B cell (primary cell): ENCODE results near the gene GGTLC1. TPM values are rescaled to one million over a fixed set of nuclear protein-coding genes. Genes with fewer than 3 reads are reported as not detected.

Experiments used
- ATAC-seq: fragments of 200-7000 bp; cut with Tn5 transposase; one replicate; pipeline ENCODE4 v1.10.0; 2021; ENCODE audit warnings: low read depth, mild to moderate bottlenecking, moderate number of reproducible peaks, moderate library complexity
- CTCF ChIA-PET: fragments of 350-600 bp; sonication (Branson Sonifier 250); formaldehyde crosslinking; loops from one replicate; lab custom pipeline; 2021; ENCODE audit warnings: antibody characterized with exemption, inconsistent platforms; lab: Charles Lee
- POLR2A ChIA-PET: fragments of 350-600 bp; sonication (Branson Sonifier 250); formaldehyde crosslinking; loops from one replicate; lab custom pipeline; 2021; ENCODE audit warnings: antibody characterized with exemption; lab: Charles Lee
- DNase-seq: peaks from one replicate; pipeline ENCODE4 v3.0.0; 2013
- H2AFZ ChIP-seq: 2 replicates; pipeline ENCODE4 v1.6.1; 2012; ENCODE audit warnings: mild to moderate bottlenecking, low read depth, low read length; ENCODE audit not compliant: insufficient read depth, poor library complexity, severe bottlenecking
- H3K27ac ChIP-seq, 2 donors: 1 replicate in 1 of 2; 2 replicates in 1 of 2; pipeline ENCODE4 v1.5.1; 2012 to 2013; ENCODE audit warnings: low read length in 2 of 2, mild to moderate bottlenecking in 2 of 2, moderate library complexity in 1 of 2
- H3K27me3 ChIP-seq, 4 experiments: fragments of 200-600 bp in 1 of 4; sonication (generic) in 1 of 4; replicated peaks in 1 of 4; 1 replicate in 2 of 4; 2 replicates in 2 of 4; pipeline versions ENCODE4 v1.6.1 to v1.7.0; 2013 to 2016; ENCODE audit warnings: low read length in 3 of 4, mild to moderate bottlenecking in 2 of 4, mixed read lengths in 1 of 4, moderate library complexity in 1 of 4; ENCODE audit not compliant: insufficient read depth in 4 of 4, control insufficient read depth in 3 of 4; ENCODE audit errors: control extremely low read depth in 1 of 4
- H3K36me3 ChIP-seq, 2 experiments: replicated peaks in 1 of 2; 1 replicate in 1 of 2; 2 replicates in 1 of 2; pipeline versions ENCODE4 v1.6.1 to v1.7.1; 2013; ENCODE audit warnings: low read length in 1 of 2; ENCODE audit not compliant: insufficient read depth in 2 of 2, control insufficient read depth in 1 of 2; ENCODE audit errors: control extremely low read depth in 1 of 2, extremely low read depth in 1 of 2
- H3K4me1 ChIP-seq, 2 donors: fragments of 200-600 bp in 1 of 2; sonication (generic) in 1 of 2; 1 replicate in 1 of 2; 2 replicates in 1 of 2; pipeline versions ENCODE4 v1.5.1 to v1.6.1; 2013 to 2017; ENCODE audit warnings: low read length in 2 of 2; ENCODE audit not compliant: control insufficient read depth in 2 of 2, insufficient read depth in 2 of 2
- H3K4me2 ChIP-seq: replicated peaks from 2 replicates; pipeline ENCODE3; 2012; ENCODE audit warnings: mild to moderate bottlenecking, low read depth, low read length; ENCODE audit not compliant: poor library complexity, severe bottlenecking
- H3K4me3 ChIP-seq, 5 experiments: fragments of 200-600 bp in 1 of 5; sonication (generic) in 1 of 5; 1 replicate in 3 of 5; 2 replicates in 2 of 5; pipeline versions ENCODE4 v1.5.1 to v1.7.0; 2011 to 2016; ENCODE audit warnings: low read length in 4 of 5, mild to moderate bottlenecking in 4 of 5, low read depth in 2 of 5, control low read depth in 1 of 5, moderate library complexity in 1 of 5; ENCODE audit not compliant: insufficient read depth in 1 of 5; ENCODE audit errors: control extremely low read depth in 1 of 5, extremely low read depth in 1 of 5
- H3K79me2 ChIP-seq: fragments of 200-600 bp; sonication (generic); one replicate; pipeline ENCODE4 v1.6.0; 2016; ENCODE audit warnings: low read length; ENCODE audit not compliant: control insufficient read depth, insufficient read depth
- H3K9ac ChIP-seq: fragments of 200-600 bp; sonication (generic); 2 replicates; pipeline ENCODE4 v1.6.1; 2017; ENCODE audit warnings: mild to moderate bottlenecking, low read length, moderate library complexity
- H3K9me3 ChIP-seq, 3 donors: one replicate each; pipeline versions ENCODE4 v1.6.1 to v1.7.1; 2013; ENCODE audit warnings: low read length in 2 of 3; ENCODE audit not compliant: control insufficient read depth in 2 of 3, insufficient read depth in 1 of 3; ENCODE audit errors: control extremely low read depth in 1 of 3
- H4K20me1 ChIP-seq: 2 replicates; pipeline ENCODE4 v1.6.0; 2012; ENCODE audit warnings: mild to moderate bottlenecking, low read length; ENCODE audit not compliant: insufficient read depth, control insufficient read depth, poor library complexity, severe bottlenecking
- H3K27ac Mint-ChIP-seq: one replicate; pipeline ENCODE4 v1.8.0; 2021; ENCODE audit warnings: mixed read lengths
- H3K27me3 Mint-ChIP-seq: one replicate; pipeline ENCODE4 v1.8.0; 2021; ENCODE audit warnings: mixed read lengths
- H3K4me1 Mint-ChIP-seq: one replicate; pipeline ENCODE4 v1.8.0; 2021; ENCODE audit warnings: mixed read lengths
- H3K4me3 Mint-ChIP-seq: one replicate; pipeline ENCODE4 v1.8.0; 2021; ENCODE audit warnings: mixed read lengths
- H3K9me3 Mint-ChIP-seq: one replicate; pipeline ENCODE4 v1.8.0; 2022; ENCODE audit warnings: mixed read lengths; ENCODE audit not compliant: insufficient read depth
- EZH2 ChIP-seq: IDR thresholded peaks from 2 replicates; pipeline ENCODE4 v1.6.1; 2012; ENCODE audit warnings: borderline replicate concordance, low read depth, mild to moderate bottlenecking, moderate library complexity, low read length; ENCODE audit not compliant: insufficient read depth, poor library complexity, severe bottlenecking
- WGBS: methylation state at CpG from one replicate; pipeline ENCODE4 v1.1.5; 2013; ENCODE audit warnings: missing lambda C conversion rate; ENCODE audit not compliant: insufficient coverage; 5-methylcytosine and 5-hydroxymethylcytosine counted together
- intact Hi-C: fragments of 100-400 bp; cut with micrococcal nuclease; formaldehyde crosslinking; loops from one replicate; pipeline ENCODE4 v1.10.0; 2022
- polyA plus RNA-seq: library from polyadenylated mRNA; depleted of rRNA; stranded (reverse); fragments of >200 nt; gene quantifications from 2 replicates; pipeline ENCODE4 v1.2.3, GENCODE V29; 2012
- total RNA-seq, 2 donors: library from RNA; stranded (reverse); fragments of 120-200 nt in 1 of 2; gene quantifications; 1 replicate in 1 of 2; 2 replicates in 1 of 2; pipeline versions ENCODE4 v1.2.3 to v1.2.4, GENCODE V29; 2013 to 2022
- TF ChIP-seq, protein P1 (sequence below): fragments of 200-600 bp; IDR thresholded peaks from one replicate; pipeline ENCODE4 v1.8.0; 2022; ENCODE audit warnings: antibody characterized with exemption, mild to moderate bottlenecking

Gene GGTLC1
- total and polyA plus RNA-seq, 2 donors (not counting 1 experiment from before 2014, with no cell fraction given): not detected

DNA sequence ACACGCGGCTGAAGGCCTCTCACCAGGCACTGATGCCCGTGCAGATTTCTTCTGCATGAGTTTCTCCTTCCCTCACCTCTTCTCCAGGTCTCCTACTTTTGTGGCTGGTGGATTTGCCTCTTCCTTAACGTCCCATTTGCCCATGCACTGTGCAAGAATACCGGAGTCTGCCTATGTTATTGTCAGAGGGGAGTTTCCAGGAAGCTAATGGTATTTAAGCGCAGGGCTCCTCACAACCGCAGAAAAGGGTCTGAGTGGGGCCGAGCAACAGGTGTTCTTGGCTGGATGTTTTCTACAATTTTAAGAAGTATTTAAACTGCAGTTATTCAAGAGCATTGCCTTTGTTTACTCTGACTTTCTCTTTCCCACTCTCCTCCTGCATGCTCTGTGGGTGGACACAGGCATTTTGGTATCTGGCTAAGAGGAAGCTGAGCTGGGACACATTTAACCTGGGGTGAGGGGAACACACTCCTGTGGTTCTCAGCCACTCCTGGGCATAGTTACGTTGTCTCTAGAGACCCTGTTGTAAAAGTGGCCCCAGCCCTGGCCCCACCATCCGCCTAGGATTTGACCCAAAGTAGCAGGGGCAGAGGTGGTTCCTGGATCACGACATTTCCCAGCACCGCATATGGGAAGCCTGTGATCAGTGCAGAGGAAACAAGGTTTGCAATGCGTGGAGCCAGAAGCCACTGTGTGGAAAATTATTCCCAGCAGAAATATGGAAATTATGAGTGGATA is 34.4 kb downstream of the GGTLC1 start:
- no peak overlapping the region for H3K4me3 Mint-ChIP-seq
- DNase-seq (no peak), ATAC-seq (no peak)
- ChIA-PET POLR2A (no interaction called here), CTCF (no interaction called here)
- peaks cover 5% of the 10 kb centered on the region for H3K27me3 Mint-ChIP-seq
- no peak overlapping the region for H3K27ac Mint-ChIP-seq
- H3K4me2 ChIP-seq: no peak overlapping the region
- no peak overlapping the region for H3K27ac ChIP-seq
- no peaks in the 10 kb centered on the region for H3K9me3 Mint-ChIP-seq
- H3K79me2 ChIP-seq: no peaks in the 10 kb centered on the region
- H3K4me3 ChIP-seq: no peak overlapping the region
- H3K4me1 ChIP-seq: no peaks in the 10 kb centered on the region
- no peak overlapping the region for H3K9ac ChIP-seq
- H3K9me3 ChIP-seq: no peaks in the 10 kb centered on the region
- intact Hi-C loops: no loop called here
- H2AFZ ChIP-seq: no peak overlapping the region
- no peaks in the 10 kb centered on the region for H4K20me1 ChIP-seq
- no peaks in the 10 kb centered on the region for H3K36me3 ChIP-seq
- TF ChIP-seq, protein P1, sequence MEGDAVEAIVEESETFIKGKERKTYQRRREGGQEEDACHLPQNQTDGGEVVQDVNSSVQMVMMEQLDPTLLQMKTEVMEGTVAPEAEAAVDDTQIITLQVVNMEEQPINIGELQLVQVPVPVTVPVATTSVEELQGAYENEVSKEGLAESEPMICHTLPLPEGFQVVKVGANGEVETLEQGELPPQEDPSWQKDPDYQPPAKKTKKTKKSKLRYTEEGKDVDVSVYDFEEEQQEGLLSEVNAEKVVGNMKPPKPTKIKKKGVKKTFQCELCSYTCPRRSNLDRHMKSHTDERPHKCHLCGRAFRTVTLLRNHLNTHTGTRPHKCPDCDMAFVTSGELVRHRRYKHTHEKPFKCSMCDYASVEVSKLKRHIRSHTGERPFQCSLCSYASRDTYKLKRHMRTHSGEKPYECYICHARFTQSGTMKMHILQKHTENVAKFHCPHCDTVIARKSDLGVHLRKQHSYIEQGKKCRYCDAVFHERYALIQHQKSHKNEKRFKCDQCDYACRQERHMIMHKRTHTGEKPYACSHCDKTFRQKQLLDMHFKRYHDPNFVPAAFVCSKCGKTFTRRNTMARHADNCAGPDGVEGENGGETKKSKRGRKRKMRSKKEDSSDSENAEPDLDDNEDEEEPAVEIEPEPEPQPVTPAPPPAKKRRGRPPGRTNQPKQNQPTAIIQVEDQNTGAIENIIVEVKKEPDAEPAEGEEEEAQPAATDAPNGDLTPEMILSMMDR: no peak
- TF ChIP-seq EZH2: no peak
- 100% methylated on average over 1 of the region's 13 CpGs for WGBS
- no peaks in the 10 kb centered on the region for H3K4me1 Mint-ChIP-seq
- no peaks in the 10 kb centered on the region for H3K27me3 ChIP-seq

DNA sequence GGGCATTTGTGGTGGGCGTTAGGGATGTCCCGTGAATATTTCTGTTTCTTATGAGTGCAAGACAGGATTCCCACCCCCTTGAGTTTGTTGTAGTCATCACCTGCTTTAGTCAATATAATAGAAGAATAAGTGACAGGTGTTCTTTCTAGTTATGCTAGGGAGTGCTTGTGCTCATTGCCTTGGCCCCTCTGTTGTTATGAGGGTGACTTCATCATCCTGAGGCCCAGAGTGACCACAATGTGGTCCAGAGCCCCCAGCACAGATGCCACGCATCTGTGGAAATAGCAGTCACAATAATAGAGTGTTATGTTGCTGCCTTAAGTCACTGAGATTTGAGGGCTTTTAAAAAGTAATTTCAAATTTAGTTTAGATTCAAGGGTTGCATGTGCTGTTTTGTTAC is 42.4 kb downstream of the GGTLC1 start:
- Histone ChIP-seq H3K79me2 (no peaks in the 10 kb centered on the region), H3K27me3 (no peaks in the 10 kb centered on the region), H3K9me3 (no peaks in the 10 kb centered on the region), H2AFZ (no peak overlapping the region), H4K20me1 (no peaks in the 10 kb centered on the region), H3K4me1 (no peaks in the 10 kb centered on the region), H3K4me2 (no peak overlapping the region), H3K4me3 (no peak overlapping the region), H3K27ac (no peak overlapping the region), H3K36me3 (no peaks in the 10 kb centered on the region), H3K9ac (no peak overlapping the region)
- Mint-ChIP-seq H3K9me3 (no peaks in the 10 kb centered on the region), H3K27ac (no peak overlapping the region), H3K4me1 (no peaks in the 10 kb centered on the region), H3K27me3 (peaks cover 10% of the 10 kb centered on the region), H3K4me3 (no peak overlapping the region)
- ChIA-PET CTCF (interaction anchor here (1.8 kb wide), 1 partner anchor 8 kb away, joined by 4 read pairs; no protein-coding TSS in a partner anchor), POLR2A (no interaction called here)
- intact Hi-C loops: no loop called here
- ATAC-seq (no peak), DNase-seq (no peak)
- TF ChIP-seq EZH2: no peak
- TF ChIP-seq, protein P1: no peak
- WGBS: no CpG with 5 or more reads among the region's 3 CpGs
